Measurements from ENCODE around the gene SCAP.
A peak's percentile ranks its signal among the peaks of the same experiment; 100 is the strongest.

The SCAP gene

GRCh38 chr3:47381317-47382157, 94.2 kb downstream of the SCAP start:
- Histone ChIP-seq H3K9ac (ENCODE audit: low read depth in 1 of 2, low read length in 2 of 2) (peak overlapping the region; percentile 77 to 99), H3K4me1 (ENCODE audit: control insufficient read depth in 2 of 2, insufficient read depth in 2 of 2, low read length in 2 of 2) (peaks cover 15 to 18% of the 10 kb centered on the region in 2 donors), H3K27me3 (ENCODE audit: control insufficient read depth in 2 of 2, insufficient read depth in 2 of 2, low read length in 2 of 2) (no peaks in the 10 kb centered on the region), H3K9me3 (ENCODE audit: control insufficient read depth in 2 of 2, low read length in 2 of 2) (no peaks in the 10 kb centered on the region), H3K4me3 (ENCODE audit: low read length in 2 of 2) (peak overlapping the region; percentile 96 to 97), H3K27ac (ENCODE audit: low read depth in 2 of 2, low read length in 2 of 2) (peak overlapping the region; percentile 98 to 99), H3K36me3 (ENCODE audit: control insufficient read depth in 2 of 2, insufficient read depth in 2 of 2, low read length in 2 of 2) (peaks cover 0 to 10% of the 10 kb centered on the region in 2 donors)

- H3K27me3 ChIP-seq (ENCODE audit: control insufficient read depth in 2 of 2, insufficient read depth in 2 of 2, low read length in 2 of 2), result no peaks in the 10 kb centered on the region
- peak within 1 kb of the TSS; percentile 77 to 99 for H3K9ac ChIP-seq (ENCODE audit: low read depth in 1 of 2, low read length in 2 of 2)
- H3K4me3 ChIP-seq (ENCODE audit: low read length in 2 of 2), result peak within 1 kb of the TSS; percentile 96 to 97
- peaks cover 15 to 18% of the 10 kb centered on the region in 2 donors for H3K4me1 ChIP-seq (ENCODE audit: control insufficient read depth in 2 of 2, insufficient read depth in 2 of 2, low read length in 2 of 2)
- peak within 1 kb of the TSS; percentile 98 to 99 for H3K27ac ChIP-seq (ENCODE audit: low read depth in 2 of 2, low read length in 2 of 2)
- H3K36me3 ChIP-seq (ENCODE audit: control insufficient read depth in 2 of 2, insufficient read depth in 2 of 2, low read length in 2 of 2), result peaks cover 0 to 9% of the 10 kb centered on the region in 2 donors
- no peaks in the 10 kb centered on the region for H3K9me3 ChIP-seq (ENCODE audit: control insufficient read depth in 2 of 2, low read length in 2 of 2)
Measured at GRCh38 chr3:47380601-47381316, 95.0 kb downstream of the SCAP start, which contains the start of gene PTPN23. TSS of gene PTPN23 (plus strand) at chr3:47381021. CDS start at chr3:47381097, 76 bp downstream.

GRCh38 chr3:47380026-47380600, 95.6 kb downstream of the SCAP start:
- H3K9ac ChIP-seq (ENCODE audit: low read depth in 1 of 2, low read length in 2 of 2), result peak overlapping the region; percentile 77 to 99
- peaks cover 15 to 18% of the 10 kb centered on the region in 2 donors for H3K4me1 ChIP-seq (ENCODE audit: control insufficient read depth in 2 of 2, insufficient read depth in 2 of 2, low read length in 2 of 2)
- H3K27ac ChIP-seq (ENCODE audit: low read depth in 2 of 2, low read length in 2 of 2), result peak overlapping the region; percentile 98 to 99
- peaks cover 0 to 4% of the 10 kb centered on the region in 2 donors for H3K36me3 ChIP-seq (ENCODE audit: control insufficient read depth in 2 of 2, insufficient read depth in 2 of 2, low read length in 2 of 2)
- H3K4me3 ChIP-seq (ENCODE audit: low read length in 2 of 2), result peak overlapping the region; percentile 96 to 97
- no peaks in the 10 kb centered on the region for H3K9me3 ChIP-seq (ENCODE audit: control insufficient read depth in 2 of 2, low read length in 2 of 2)
- H3K27me3 ChIP-seq (ENCODE audit: control insufficient read depth in 2 of 2, insufficient read depth in 2 of 2, low read length in 2 of 2), result no peaks in the 10 kb centered on the region

- H3K4me1 ChIP-seq (ENCODE audit: control insufficient read depth in 2 of 2, insufficient read depth in 2 of 2, low read length in 2 of 2), result peaks cover 15 to 18% of the 10 kb centered on the region in 2 donors
- peak overlapping the region; percentile 96 to 97 for H3K4me3 ChIP-seq (ENCODE audit: low read length in 2 of 2)
- H3K27me3 ChIP-seq (ENCODE audit: control insufficient read depth in 2 of 2, insufficient read depth in 2 of 2, low read length in 2 of 2), result no peaks in the 10 kb centered on the region
- H3K9me3 ChIP-seq (ENCODE audit: control insufficient read depth in 2 of 2, low read length in 2 of 2), result no peaks in the 10 kb centered on the region
- H3K27ac ChIP-seq (ENCODE audit: low read depth in 2 of 2, low read length in 2 of 2), result peak overlapping the region; percentile 98 to 99
- peaks cover 0 to 3% of the 10 kb centered on the region in 2 donors for H3K36me3 ChIP-seq (ENCODE audit: control insufficient read depth in 2 of 2, insufficient read depth in 2 of 2, low read length in 2 of 2)
- peak overlapping the region; percentile 77 to 99 for H3K9ac ChIP-seq (ENCODE audit: low read depth in 1 of 2, low read length in 2 of 2)
Measured at GRCh38 chr3:47379411-47379899, 96.3 kb downstream of the SCAP start.

- no peaks in the 10 kb centered on the region for H3K9me3 ChIP-seq (ENCODE audit: control insufficient read depth in 2 of 2, low read length in 2 of 2)
- no peak overlapping the region for H3K4me3 ChIP-seq (ENCODE audit: low read length in 2 of 2)
- H3K36me3 ChIP-seq (ENCODE audit: control insufficient read depth in 2 of 2, insufficient read depth in 2 of 2, low read length in 2 of 2), result peaks cover 0 to 3% of the 10 kb centered on the region in 2 donors
Measured at GRCh38 chr3:47378869-47379268, 96.9 kb downstream of the SCAP start.

GRCh38 chr3:47377186-47377585, 98.6 kb downstream of the SCAP start:
- peaks cover 15 to 18% of the 10 kb centered on the region in 2 donors for H3K4me1 ChIP-seq (ENCODE audit: control insufficient read depth in 2 of 2, insufficient read depth in 2 of 2, low read length in 2 of 2)
- H3K9ac ChIP-seq (ENCODE audit: low read depth in 1 of 2, low read length in 2 of 2), result no peak overlapping the region
- H3K27me3 ChIP-seq (ENCODE audit: control insufficient read depth in 2 of 2, insufficient read depth in 2 of 2, low read length in 2 of 2), result no peaks in the 10 kb centered on the region
- H3K27ac ChIP-seq (ENCODE audit: low read depth in 2 of 2, low read length in 2 of 2), result no peak overlapping the region
- no peak overlapping the region for H3K4me3 ChIP-seq (ENCODE audit: low read length in 2 of 2)
- no peaks in the 10 kb centered on the region for H3K9me3 ChIP-seq (ENCODE audit: control insufficient read depth in 2 of 2, low read length in 2 of 2)
- no peaks in the 10 kb centered on the region for H3K36me3 ChIP-seq (ENCODE audit: control insufficient read depth in 2 of 2, insufficient read depth in 2 of 2, low read length in 2 of 2)

More at GRCh38 chr3:47378869-47379268, 96.9 kb downstream of the SCAP start:
- no peak overlapping the region for H3K9ac ChIP-seq (ENCODE audit: low read depth in 1 of 2, low read length in 2 of 2)
- no peaks in the 10 kb centered on the region for H3K27me3 ChIP-seq (ENCODE audit: control insufficient read depth in 2 of 2, insufficient read depth in 2 of 2, low read length in 2 of 2)
- H3K4me1 ChIP-seq (ENCODE audit: control insufficient read depth in 2 of 2, insufficient read depth in 2 of 2, low read length in 2 of 2), result peaks cover 15 to 18% of the 10 kb centered on the region in 2 donors
- no peak overlapping the region for H3K27ac ChIP-seq (ENCODE audit: low read depth in 2 of 2, low read length in 2 of 2)

- Histone ChIP-seq H3K4me1 (ENCODE audit: control insufficient read depth in 2 of 2, insufficient read depth in 2 of 2, low read length in 2 of 2) (peaks cover 8 to 13% of the 10 kb centered on the region in 2 donors), H3K36me3 (ENCODE audit: control insufficient read depth in 2 of 2, insufficient read depth in 2 of 2, low read length in 2 of 2) (no peaks in the 10 kb centered on the region), H3K9ac (ENCODE audit: low read depth in 1 of 2, low read length in 2 of 2) (no peak overlapping the region), H3K4me3 (ENCODE audit: low read length in 2 of 2) (no peak overlapping the region), H3K27me3 (ENCODE audit: control insufficient read depth in 2 of 2, insufficient read depth in 2 of 2, low read length in 2 of 2) (no peaks in the 10 kb centered on the region), H3K27ac (ENCODE audit: low read depth in 2 of 2, low read length in 2 of 2) (no peak overlapping the region), H3K9me3 (ENCODE audit: control insufficient read depth in 2 of 2, low read length in 2 of 2) (no peaks in the 10 kb centered on the region)
Measured at GRCh38 chr3:47376393-47376792, 99.3 kb downstream of the SCAP start.

GRCh38 chr3:47374587-47374986, 101.2 kb downstream of the SCAP start:
- no peaks in the 10 kb centered on the region for H3K27me3 ChIP-seq (ENCODE audit: control insufficient read depth in 2 of 2, insufficient read depth in 2 of 2, low read length in 2 of 2)
- no peak overlapping the region for H3K4me3 ChIP-seq (ENCODE audit: low read length in 2 of 2)
- H3K4me1 ChIP-seq (ENCODE audit: control insufficient read depth in 2 of 2, insufficient read depth in 2 of 2, low read length in 2 of 2), result peaks cover 1 to 6% of the 10 kb centered on the region in 2 donors
- no peaks in the 10 kb centered on the region for H3K9me3 ChIP-seq (ENCODE audit: control insufficient read depth in 2 of 2, low read length in 2 of 2)
- no peaks in the 10 kb centered on the region for H3K36me3 ChIP-seq (ENCODE audit: control insufficient read depth in 2 of 2, insufficient read depth in 2 of 2, low read length in 2 of 2)
- H3K9ac ChIP-seq (ENCODE audit: low read depth in 1 of 2, low read length in 2 of 2), result no peak overlapping the region
- H3K27ac ChIP-seq (ENCODE audit: low read depth in 2 of 2, low read length in 2 of 2), result no peak overlapping the region

- Histone ChIP-seq H3K27me3 (ENCODE audit: control insufficient read depth in 2 of 2, insufficient read depth in 2 of 2, low read length in 2 of 2) (no peaks in the 10 kb centered on the region), H3K9ac (ENCODE audit: low read depth in 1 of 2, low read length in 2 of 2) (no peak overlapping the region), H3K4me3 (ENCODE audit: low read length in 2 of 2) (no peak overlapping the region), H3K4me1 (ENCODE audit: control insufficient read depth in 2 of 2, insufficient read depth in 2 of 2, low read length in 2 of 2) (no peaks in the 10 kb centered on the region), H3K9me3 (ENCODE audit: control insufficient read depth in 2 of 2, low read length in 2 of 2) (no peaks in the 10 kb centered on the region), H3K27ac (ENCODE audit: low read depth in 2 of 2, low read length in 2 of 2) (no peak overlapping the region), H3K36me3 (ENCODE audit: control insufficient read depth in 2 of 2, insufficient read depth in 2 of 2, low read length in 2 of 2) (no peaks in the 10 kb centered on the region)
Measured at GRCh38 chr3:47370887-47371697, 104.6 kb downstream of the SCAP start.

Measured in mucosa of rectum (tissue), 2 donors.